GM12878 (cell line): Measurements from ENCODE around the gene IL17RC. TPM values are rescaled to one million over a fixed set of nuclear protein-coding genes. Genes with fewer than 3 reads are reported as not detected.

Experiments used
- ATAC-seq: fragments of 200-7000 bp; cut with Tn5 transposase; 3 replicates; pipeline ENCODE4 v1.9.1; 2020; ENCODE audit warnings: mild to moderate bottlenecking, moderate library complexity
- BruUV-seq: library from RNA; stranded (reverse); fragments of 400-500 nt; replicated peaks from 2 replicates; lab custom pipeline; 2021; lab: Mats Ljungman, UMichigan
- CTCF ChIA-PET: fragments of 300-600 bp; sonication (Branson Sonifier 250); formaldehyde crosslinking; extraction: SDS; loops from one replicate; lab custom pipeline; 2021; ENCODE audit warnings: inconsistent platforms; lab: Yijun Ruan, JAX
- POLR2A ChIA-PET: fragments of 350-600 bp; formaldehyde crosslinking; extraction: SDS; loops from one replicate; lab custom pipeline; 2021; ENCODE audit warnings: inconsistent platforms; lab: Charles Lee
- RAD21 ChIA-PET: fragments of 300-600 bp; sonication (Branson Sonifier 250); formaldehyde crosslinking; loops from one replicate; lab custom pipeline; 2023; ENCODE audit warnings: antibody characterized with exemption; ENCODE audit not compliant: unreplicated experiment; lab: Charles Lee
- SMC1A ChIA-PET: fragments of 300-600 bp; sonication (Branson Sonifier 250); formaldehyde crosslinking; loops from one replicate; lab custom pipeline; 2023; ENCODE audit not compliant: unreplicated experiment, uncharacterized antibody; lab: Charles Lee
- DNase-seq: peaks from one replicate; pipeline ENCODE4 v3.0.0-alpha.2; 2011; ENCODE audit warnings: low read depth, low spot score
- FAIRE-seq: peaks from 3 replicates; lab custom pipeline; 2011; peaks lifted over from hg19 to GRCh38; lab: Jason Lieb, UNC
- H2AFZ ChIP-seq: 2 replicates; pipeline ENCODE4 v1.6.0; 2011; ENCODE audit warnings: low read depth, low read length, control low read depth; ENCODE audit not compliant: control insufficient read depth
- H3K27ac ChIP-seq: 2 replicates; pipeline ENCODE4 v1.5.1; 2011; ENCODE audit warnings: control low read depth; ENCODE audit not compliant: control insufficient read depth, insufficient read depth
- H3K27me3 ChIP-seq, 2 experiments: replicated peaks in 1 of 2; 2 replicates each; pipeline versions ENCODE4 v1.6.0 to v1.6.1; 2011; ENCODE audit warnings: low read length in 1 of 2; ENCODE audit not compliant: control insufficient read depth in 2 of 2, insufficient read depth in 2 of 2
- H3K36me3 ChIP-seq, 2 experiments: 2 replicates each; pipeline ENCODE4 v1.5.1; 2011; ENCODE audit warnings: low read length in 1 of 2; ENCODE audit not compliant: control insufficient read depth in 2 of 2, insufficient read depth in 2 of 2
- H3K4me1 ChIP-seq: 2 replicates; pipeline ENCODE4 v1.6.1; 2011; ENCODE audit warnings: mild to moderate bottlenecking, low read length, moderate library complexity, mixed read lengths; ENCODE audit not compliant: control insufficient read depth, insufficient read depth
- H3K4me2 ChIP-seq: 2 replicates; pipeline ENCODE4 v1.6.0; 2011; ENCODE audit warnings: control low read depth; ENCODE audit not compliant: control insufficient read depth, insufficient read depth
- H3K4me3 ChIP-seq: fragments of 200-600 bp; sonication (generic); 2 replicates; pipeline ENCODE4 v1.5.1; 2016
- H3K79me2 ChIP-seq: 2 replicates; pipeline ENCODE4 v1.6.0; 2011; ENCODE audit warnings: low read length; ENCODE audit not compliant: control insufficient read depth, insufficient read depth
- H3K9ac ChIP-seq: 2 replicates; pipeline ENCODE4 v1.8.0; 2011; ENCODE audit warnings: low read length, control low read depth, mixed read lengths; ENCODE audit not compliant: control insufficient read depth, insufficient read depth
- H3K9me3 ChIP-seq: replicated peaks from 3 replicates; pipeline ENCODE4 v1.5.1; 2011; ENCODE audit warnings: mild to moderate bottlenecking, low read length; ENCODE audit not compliant: control insufficient read depth, insufficient read depth
- H4K20me1 ChIP-seq: 2 replicates; pipeline ENCODE4 v1.6.0; 2011; ENCODE audit not compliant: control insufficient read depth, insufficient read depth
- PML ChIP-seq: IDR thresholded peaks from 2 replicates; pipeline ENCODE4 v1.6.1; 2012; ENCODE audit warnings: low read length, inconsistent platforms
- POLR2A ChIP-seq: IDR thresholded peaks from 2 replicates; pipeline ENCODE4 v1.6.1; 2011; ENCODE audit warnings: low read depth, mild to moderate bottlenecking, low read length
- SMARCA5 ChIP-seq: fragments of 450-650 bp; IDR thresholded peaks from 2 replicates; pipeline ENCODE4 v1.6.1; 2017; ENCODE audit warnings: mild to moderate bottlenecking
- SREBF2 ChIP-seq: IDR thresholded peaks from 2 replicates; pipeline ENCODE4 v1.6.1; 2012; ENCODE audit warnings: mild to moderate bottlenecking, low read length
- STAT1 ChIP-seq: fragments of 450-650 bp; conservative IDR thresholded peaks from 2 replicates; pipeline ENCODE4 v1.6.1; 2014; ENCODE audit warnings: antibody characterized with exemption, mild to moderate bottlenecking
- YY1 ChIP-seq: IDR thresholded peaks from 2 replicates; pipeline ENCODE4 v1.6.1; 2011; ENCODE audit warnings: low read depth, mild to moderate bottlenecking, low read length
- WGBS: methylation state at CpG from one replicate; pipeline ENCODE4 v1.1.6; 2016; ENCODE audit warnings: low lambda C conversion rate; ENCODE audit not compliant: insufficient replicate concordance, insufficient coverage; ENCODE audit errors: missing lambda C conversion rate; 5-methylcytosine and 5-hydroxymethylcytosine counted together
- in situ Hi-C: fragments of 300-500 bp; cut with MboI; formaldehyde crosslinking; loops from 9 replicates; pipeline ENCODE4 v1.14.3; 2018; ENCODE audit warnings: mixed read lengths
- intact Hi-C: fragments of 100-400 bp; cut with micrococcal nuclease; formaldehyde crosslinking; loops from one replicate; pipeline ENCODE4 v1.14.2; 2022; ENCODE audit not compliant: unreplicated experiment
- polyA plus RNA-seq, 11 experiments: library from polyadenylated mRNA; depleted of rRNA in 4 of 11; unstranded in 6 of 11; stranded (reverse) in 5 of 11; fragments of >200 nt; fragmentation: Nextera tagmentation in 4 of 11; fragmentation: Illumina TruSeq in 1 of 11; extraction: Ambion mirVana in 4 of 11; extraction: Trizol in 1 of 11; gene quantifications; 1 replicate in 1 of 11; 2 replicates in 10 of 11; pipeline versions ENCODE4 v1.2.1 to v1.2.3, GENCODE V29; 2011 to 2016; ENCODE audit warnings: inconsistent platforms in 2 of 11, missing spikeins in 2 of 11, low read depth in 1 of 11
- total RNA-seq, 4 experiments: library from RNA; depleted of rRNA in 3 of 4; stranded (reverse); fragments of >200 nt in 3 of 4; fragmentation: Illumina TruSeq in 1 of 4; extraction: Trizol in 1 of 4; gene quantifications; 2 replicates each; pipeline versions ENCODE4 v1.2.1 to v1.2.3, GENCODE V29; 2013 to 2021
- TF ChIP-seq, protein P1 (sequence below): fragments of 450-650 bp; IDR thresholded peaks from 2 replicates; pipeline ENCODE4 v1.6.1; 2016; ENCODE audit warnings: mild to moderate bottlenecking

Gene IL17RC
- total and polyA plus RNA-seq, 10 of the 15 experiments (the other 5 are each of a cell fraction or from before 2014, with no cell fraction given): 0.07 to 4.4 (median 0.34) TPM; not detected in 3

DNA sequence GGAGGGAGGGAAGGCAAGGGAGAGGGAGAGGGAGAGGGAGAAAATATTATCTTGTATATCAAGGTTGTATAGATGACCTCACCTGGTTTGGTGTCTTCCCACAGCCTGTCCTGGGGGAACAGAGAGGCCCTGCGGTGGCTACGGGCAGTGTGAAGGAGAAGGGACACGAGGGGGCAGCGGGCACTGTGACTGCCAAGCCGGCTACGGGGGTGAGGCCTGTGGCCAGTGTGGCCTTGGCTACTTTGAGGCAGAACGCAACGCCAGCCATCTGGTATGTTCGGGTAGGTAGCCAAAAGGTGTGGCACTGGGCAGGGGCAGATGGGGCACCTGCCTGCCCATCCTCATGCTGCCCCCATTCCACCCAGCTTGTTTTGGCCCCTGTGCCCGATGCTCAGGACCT, 23.8 kb downstream of the IL17RC start:
- in situ Hi-C loops: no loop called here
- intact Hi-C loops: no loop called here
- Histone ChIP-seq H3K9ac (no peak overlapping the region), H3K9me3 (no peaks in the 10 kb centered on the region), H3K79me2 (0 out of 2 replicates have a peak, but pooled peaks cover 2% of the 10 kb centered on the region), H3K4me3 (no peak overlapping the region), H3K36me3 (peaks cover 0 to 4% of the 10 kb centered on the region in 2 experiments; a peak in 3 of 4 replicates), H3K4me2 (no peak overlapping the region), H3K4me1 (no peaks in the 10 kb centered on the region), H2AFZ (no peak overlapping the region), H3K27me3 (no peaks in the 10 kb centered on the region), H3K27ac (no peak overlapping the region), H4K20me1 (no peaks in the 10 kb centered on the region)
- SMC1A ChIA-PET: interaction anchor here (0.7 kb wide), 1 partner anchor 249 kb away, joined by 3 read pairs; no protein-coding TSS in a partner anchor
- ATAC-seq: no peak
- RAD21 ChIA-PET: no interaction called here
- BruUV-seq: no TSS peak
- WGBS: 94% methylated on average over 10 of the region's 10 CpGs
- no peak for DNase-seq
- no peak for FAIRE-seq
- POLR2A ChIA-PET: no interaction called here
- TF ChIP-seq POLR2A: peak; percentile 47
- TF ChIP-seq STAT1: no peak
- CTCF ChIA-PET: interaction anchor here (2.2 kb wide), 1 partner anchor 8 kb away, joined by 6 read pairs; no protein-coding TSS in a partner anchor

DNA sequence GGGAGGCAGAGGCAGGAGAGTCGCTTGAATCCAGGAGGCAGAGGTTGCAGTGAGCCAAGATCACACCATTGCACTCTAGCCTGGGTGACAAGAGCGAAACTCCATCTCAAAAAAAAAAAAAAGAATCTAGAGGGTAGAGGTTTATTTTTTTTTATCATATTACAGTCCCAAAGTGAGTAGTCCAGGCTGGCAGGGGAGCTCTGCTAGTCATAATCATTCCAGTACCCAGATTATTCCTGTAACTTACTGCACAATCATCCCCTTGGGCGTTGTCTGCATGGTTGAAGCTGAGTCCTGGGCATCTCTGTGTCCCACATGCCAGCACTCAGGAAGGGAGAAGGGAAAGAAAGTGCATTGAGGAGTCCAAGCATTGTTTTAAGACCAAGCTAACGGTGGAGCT, 25.3 kb downstream of the IL17RC start:
- DNase-seq (no peak), FAIRE-seq (no peak), ATAC-seq (no peak)
- POLR2A ChIA-PET: interaction anchor here (0.6 to 1.4 kb wide), 3 partner anchors 9 to 230 kb away, joined by 3 to 5 read pairs (median 4); no protein-coding TSS in a partner anchor
- BruUV-seq: no TSS peak
- TF ChIP-seq SREBF2: no peak
- no peak for TF ChIP-seq SMARCA5
- TF ChIP-seq YY1: no peak
- no peak for TF ChIP-seq PML
- TF ChIP-seq, protein P1, sequence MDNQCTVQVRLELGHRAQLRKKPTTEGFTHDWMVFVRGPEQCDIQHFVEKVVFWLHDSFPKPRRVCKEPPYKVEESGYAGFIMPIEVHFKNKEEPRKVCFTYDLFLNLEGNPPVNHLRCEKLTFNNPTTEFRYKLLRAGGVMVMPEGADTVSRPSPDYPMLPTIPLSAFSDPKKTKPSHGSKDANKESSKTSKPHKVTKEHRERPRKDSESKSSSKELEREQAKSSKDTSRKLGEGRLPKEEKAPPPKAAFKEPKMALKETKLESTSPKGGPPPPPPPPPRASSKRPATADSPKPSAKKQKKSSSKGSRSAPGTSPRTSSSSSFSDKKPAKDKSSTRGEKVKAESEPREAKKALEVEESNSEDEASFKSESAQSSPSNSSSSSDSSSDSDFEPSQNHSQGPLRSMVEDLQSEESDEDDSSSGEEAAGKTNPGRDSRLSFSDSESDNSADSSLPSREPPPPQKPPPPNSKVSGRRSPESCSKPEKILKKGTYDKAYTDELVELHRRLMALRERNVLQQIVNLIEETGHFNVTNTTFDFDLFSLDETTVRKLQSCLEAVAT: no peak
- H3K36me3 ChIP-seq: peaks cover 0 to 5% of the 10 kb centered on the region in 2 experiments; a peak in 3 of 4 replicates
- no peaks in the 10 kb centered on the region for H4K20me1 ChIP-seq
- no peak overlapping the region for H2AFZ ChIP-seq
- H3K79me2 ChIP-seq: no peaks in the 10 kb centered on the region
- H3K9ac ChIP-seq: no peak overlapping the region
- no peak overlapping the region for H3K27ac ChIP-seq
- H3K9me3 ChIP-seq: no peaks in the 10 kb centered on the region
- 67% methylated on average over 4 of the region's 4 CpGs for WGBS
- in situ Hi-C loops: no loop called here
- CTCF ChIA-PET: interaction anchor here (2.2 kb wide), 1 partner anchor 10 kb away, joined by 6 read pairs; no protein-coding TSS in a partner anchor
- no peak overlapping the region for H3K4me3 ChIP-seq
- intact Hi-C loops: no loop called here
- RAD21 ChIA-PET: interaction anchor here (1.4 kb wide), 1 partner anchor 9 kb away, joined by 7 read pairs; the partner anchor contains the start of gene CRELD1
- H3K27me3 ChIP-seq: no peaks in the 10 kb centered on the region
- SMC1A ChIA-PET: no interaction called here
- no peak overlapping the region for H3K4me2 ChIP-seq
- H3K4me1 ChIP-seq: no peaks in the 10 kb centered on the region
